Panc1 (cell line): Measurements from ENCODE around the gene ACBD3. TPM values are rescaled to one million over a fixed set of nuclear protein-coding genes. Genes with fewer than 3 reads are reported as not detected.

Source experiments
- ATAC-seq: fragments of 200-7000 bp; cut with Tn5 transposase; 2 replicates; pipeline ENCODE4 v1.9.1; 2020; ENCODE audit warnings: mild to moderate bottlenecking, moderate library complexity
- BruUV-seq: library from RNA; stranded (reverse); fragments of 400-500 nt; replicated peaks from 2 replicates; lab custom pipeline; 2021; lab: Mats Ljungman, UMichigan
- CTCF ChIA-PET: fragments of 300-600 bp; sonication (Branson Sonifier 250); formaldehyde crosslinking; loops from one replicate; lab custom pipeline; 2022; ENCODE audit warnings: antibody characterized with exemption; lab: Charles Lee
- POLR2A ChIA-PET: fragments of 300-600 bp; sonication (Branson Sonifier 250); formaldehyde crosslinking; loops from one replicate; lab custom pipeline; 2022; ENCODE audit warnings: antibody characterized with exemption; lab: Charles Lee
- DNase-seq: peaks from one replicate; pipeline ENCODE4 v3.0.0-alpha.2; 2010; ENCODE audit warnings: low read depth, low spot score
- H3K27ac ChIP-seq: 2 replicates; pipeline ENCODE4 v1.5.1; 2011; ENCODE audit warnings: mild to moderate bottlenecking, low read length, inconsistent platforms
- H3K27me3 ChIP-seq: fragments of 200-500 bp; sonication (Bioruptor generic); 2 replicates; pipeline ENCODE4 v1.6.0; 2014; ENCODE audit warnings: low read length, inconsistent platforms; ENCODE audit not compliant: control insufficient read depth, insufficient read depth
- H3K36me3 ChIP-seq: fragments of 200-500 bp; sonication (Bioruptor generic); 2 replicates; pipeline ENCODE4 v1.5.1; 2014; ENCODE audit warnings: inconsistent platforms, mild to moderate bottlenecking, low read length, moderate library complexity; ENCODE audit not compliant: control insufficient read depth, insufficient read depth
- H3K4me1 ChIP-seq: 2 replicates; pipeline ENCODE4 v1.5.1; 2011; ENCODE audit warnings: inconsistent platforms, mild to moderate bottlenecking, low read length, moderate library complexity; ENCODE audit not compliant: control insufficient read depth, insufficient read depth
- H3K4me3 ChIP-seq, 2 experiments: 2 replicates each; pipeline ENCODE4 v1.5.1; 2011 to 2012; ENCODE audit warnings: low read depth in 2 of 2, low read length in 2 of 2, mild to moderate bottlenecking in 2 of 2, inconsistent platforms in 1 of 2, moderate library complexity in 1 of 2
- H3K9me3 ChIP-seq: fragments of 200-500 bp; sonication (Bioruptor generic); 2 replicates; pipeline ENCODE4 v1.5.1; 2014; ENCODE audit warnings: low read depth, mild to moderate bottlenecking, inconsistent platforms, low read length, moderate library complexity; ENCODE audit not compliant: control insufficient read depth, insufficient read depth
- CTCF ChIP-seq: fragments of 450-650 bp; IDR thresholded peaks from 2 replicates; pipeline ENCODE4 v1.5.1; 2017; ENCODE audit warnings: mild to moderate bottlenecking
- POLR2AphosphoS5 ChIP-seq: IDR thresholded peaks from 2 replicates; pipeline ENCODE4 v1.6.1; 2012; ENCODE audit warnings: mild to moderate bottlenecking, low read depth, low read length, moderate library complexity
- REST ChIP-seq, 2 experiments: IDR thresholded peaks; 2 replicates each; pipeline ENCODE4 v1.6.1; 2011 to 2012; ENCODE audit warnings: low read depth in 2 of 2, control low read depth in 1 of 2, low read length in 1 of 2, mild to moderate bottlenecking in 1 of 2, moderate library complexity in 1 of 2; ENCODE audit not compliant: insufficient read depth in 1 of 2
- SIN3A ChIP-seq: IDR thresholded peaks from 2 replicates; pipeline ENCODE4 v1.6.1; 2012; ENCODE audit warnings: low read depth, mild to moderate bottlenecking, low read length, moderate library complexity, borderline replicate concordance; ENCODE audit not compliant: insufficient read depth
- TCF7L2 ChIP-seq: IDR thresholded peaks from 2 replicates; pipeline ENCODE4 v1.6.1; 2011; ENCODE audit warnings: mild to moderate bottlenecking, low read depth, low read length, inconsistent platforms
- in situ Hi-C: cut with HindIII; loops from 2 replicates; pipeline ENCODE4 v1.10.0; 2016; ENCODE audit warnings: low sequenced_read_pairs, low pct_unique_long_range_greater_than_20kb
- intact Hi-C: fragments of 100-400 bp; cut with micrococcal nuclease; formaldehyde crosslinking; loops from one replicate; pipeline ENCODE4 v1.10.0; 2022; ENCODE audit not compliant: unreplicated experiment
- total RNA-seq: library from RNA; stranded (reverse); gene quantifications from one replicate; pipeline ENCODE4 v1.2.1, GENCODE V29; 2021; ENCODE audit not compliant: unreplicated experiment

Gene ACBD3
- total RNA-seq, 1 experiment from 2014 or later = 31.2 TPM

GRCh38 chr1:226100436-226101391 is 85.8 kb downstream of the ACBD3 start:
- TF ChIP-seq CTCF (no peak), POLR2AphosphoS5 (no peak), REST (IDR thresholded peaks at IDR 0.05; ENCODE audit: insufficient read depth in 1 of 2, low read depth in 2 of 2, low read length in 1 of 2) (no peak), TCF7L2 (no peak), SIN3A (no peak)
- no peaks in the 10 kb centered on the region for H3K9me3 ChIP-seq
- DNase-seq (no peak), ATAC-seq (peak; percentile 62)
- H3K27me3 ChIP-seq = no peaks in the 10 kb centered on the region
- H3K27ac ChIP-seq = no peak overlapping the region
- ChIA-PET CTCF (no interaction called here), POLR2A (no interaction called here)
- in situ Hi-C loops (no loop called here), intact Hi-C loops (no loop called here)
- no peaks in the 10 kb centered on the region for H3K4me1 ChIP-seq
- peak overlapping the region; percentile 42 to 45 for H3K4me3 ChIP-seq
- no TSS peak for BruUV-seq
- H3K36me3 ChIP-seq = no peaks in the 10 kb centered on the region

GRCh38 chr1:226098870-226099835 is 87.4 kb downstream of the ACBD3 start:
- no peak for DNase-seq
- no peaks in the 10 kb centered on the region for H3K4me1 ChIP-seq
- CTCF ChIA-PET = interaction anchor here (0.6 kb wide), 1 partner anchor 31 kb away, joined by 4 read pairs; no protein-coding TSS in a partner anchor
- no peak overlapping the region for H3K27ac ChIP-seq
- H3K9me3 ChIP-seq = no peaks in the 10 kb centered on the region
- TF ChIP-seq TCF7L2 (no peak), CTCF (no peak), REST (IDR thresholded peaks at IDR 0.05; ENCODE audit: insufficient read depth in 1 of 2, low read depth in 2 of 2, low read length in 1 of 2) (no peak), POLR2AphosphoS5 (no peak), SIN3A (no peak)
- H3K4me3 ChIP-seq = no peak overlapping the region
- H3K27me3 ChIP-seq = no peaks in the 10 kb centered on the region
- POLR2A ChIA-PET = no interaction called here
- no TSS peak for BruUV-seq
- ATAC-seq = no peak
- no peaks in the 10 kb centered on the region for H3K36me3 ChIP-seq
- intact Hi-C loops (no loop called here), in situ Hi-C loops (no loop called here)
